Cardiac fibroblast (primary cell): ENCODE measurements around the gene PPP1R37.
A peak's percentile ranks its signal among the peaks of the same experiment; 100 is the strongest.

Experiments used
- DNase-seq, 2 donors: peaks; one replicate each; pipeline versions ENCODE4 v3.0.0 to v3.0.0-alpha.2; 2010; ENCODE audit warnings: low read depth in 2 of 2
- H3K4me3 ChIP-seq, 2 donors: replicated peaks in 1 of 2; 1 replicate in 1 of 2; 2 replicates in 1 of 2; pipeline ENCODE4 v1.5.1; 2011; ENCODE audit warnings: low read depth in 2 of 2, low read length in 2 of 2, mild to moderate bottlenecking in 2 of 2, moderate library complexity in 1 of 2
- CTCF ChIP-seq: IDR thresholded peaks from one replicate; pipeline ENCODE4 v1.5.1; 2011; ENCODE audit warnings: low read depth, mild to moderate bottlenecking, low read length, inconsistent platforms

The PPP1R37 gene

DNA sequence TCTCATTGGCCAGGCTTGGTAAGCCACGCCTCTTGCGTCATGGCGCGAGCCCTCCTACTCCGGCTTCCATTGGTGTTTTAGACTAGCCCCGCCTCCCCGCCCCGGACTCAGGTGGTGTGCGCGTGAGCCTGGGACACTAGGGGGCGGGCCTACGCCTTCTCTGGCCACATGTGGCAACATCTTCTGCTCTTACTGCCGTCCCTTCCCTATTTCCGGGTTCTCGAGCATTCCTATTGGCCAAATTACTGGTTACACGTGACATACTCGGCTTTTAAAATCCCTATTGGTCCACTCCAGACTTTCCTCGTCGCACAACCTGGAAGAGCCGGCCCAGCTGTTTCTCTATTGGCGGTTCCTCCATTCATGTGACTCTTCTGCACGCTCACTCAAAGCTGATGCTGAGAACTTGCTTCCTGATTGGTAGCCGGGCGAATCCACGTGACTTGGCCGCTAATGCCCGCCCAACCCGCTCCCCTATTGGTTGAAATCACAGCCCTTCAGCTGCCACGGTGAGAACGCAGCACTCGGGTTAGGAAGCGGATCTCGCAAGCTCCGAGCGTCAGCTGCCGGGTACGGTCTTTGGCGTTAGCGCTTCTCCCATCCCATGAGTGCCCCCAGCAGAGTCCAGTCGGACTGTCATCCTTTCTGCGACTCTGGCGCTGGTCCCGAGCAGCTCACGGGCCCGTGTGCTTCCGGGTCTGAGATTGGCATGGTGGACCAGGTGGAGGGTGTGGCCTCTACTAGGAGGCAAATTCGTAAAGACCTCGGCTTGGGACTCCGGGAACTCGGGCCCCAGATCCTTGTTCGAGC, 85.5 kb downstream of the PPP1R37 start, which contains the start of gene BLOC1S3:
Gene BLOC1S3, plus strand, starts transcription at position 523 of the 810 bp plus-strand sequence. CDS start 513 bp downstream, outside the sequence.
- H3K4me3 ChIP-seq, result peak within 1 kb of the TSS; percentile 88 to 89
- TF ChIP-seq CTCF, result no peak
- peak; percentile 100 for DNase-seq

- peak overlapping the region; percentile 75 to 89 for H3K4me3 ChIP-seq
- peak; percentile 35 to 42 for DNase-seq
- no peak for TF ChIP-seq CTCF
Measured at GRCh38 chr19:45179072-45179891, 86.3 kb downstream of the PPP1R37 start.

GRCh38 chr19:45179892-45180370, 87.0 kb downstream of the PPP1R37 start:
- peak overlapping the region; percentile 75 to 89 for H3K4me3 ChIP-seq
- no peak for DNase-seq
- TF ChIP-seq CTCF, result no peak

DNA sequence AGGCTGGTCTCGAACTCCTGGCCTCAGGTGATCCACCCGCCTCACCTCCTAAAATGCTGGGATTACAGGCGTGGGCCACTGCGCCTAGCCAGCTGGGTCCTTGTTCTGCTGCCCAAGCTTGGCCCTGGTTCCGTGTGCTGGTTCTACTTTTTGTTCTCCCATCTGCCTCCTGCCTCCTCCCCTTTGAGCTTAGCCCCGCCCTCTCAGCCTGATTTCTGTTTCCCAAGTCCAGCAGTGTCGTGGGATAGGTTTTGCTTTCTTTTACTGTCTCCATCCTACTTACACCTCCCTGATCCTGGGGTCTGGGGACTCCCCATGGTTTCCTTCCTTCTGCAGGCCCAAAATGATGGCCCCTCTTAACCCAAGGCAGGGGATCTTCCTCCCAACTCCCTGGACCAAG, 88.0 kb downstream of the PPP1R37 start:
- H3K4me3 ChIP-seq, result no peak overlapping the region
- no peak for TF ChIP-seq CTCF
- DNase-seq, result no peak

GRCh38 chr19:45182758-45183157, 89.8 kb downstream of the PPP1R37 start:
- no peak overlapping the region for H3K4me3 ChIP-seq
- TF ChIP-seq CTCF, result no peak
- no peak for DNase-seq

- DNase-seq, result no peak
- H3K4me3 ChIP-seq, result no peak overlapping the region
- no peak for TF ChIP-seq CTCF
Measured at GRCh38 chr19:45184115-45184514, 91.1 kb downstream of the PPP1R37 start.
